NCI-H187 (cell line): ENCODE measurements around the gene SVOPL.
"Not testable (repeated sequence)": the region's sequence is repeated elsewhere in the genome, so short reads cannot be mapped to it uniquely, and the experiment has no call there.

Source experiments
- DNase-seq, 2 experiments: peaks; one replicate each; lab custom pipeline; 2025; lab: John Stamatoyannopoulos, UW

SVOPL gene, protein sequence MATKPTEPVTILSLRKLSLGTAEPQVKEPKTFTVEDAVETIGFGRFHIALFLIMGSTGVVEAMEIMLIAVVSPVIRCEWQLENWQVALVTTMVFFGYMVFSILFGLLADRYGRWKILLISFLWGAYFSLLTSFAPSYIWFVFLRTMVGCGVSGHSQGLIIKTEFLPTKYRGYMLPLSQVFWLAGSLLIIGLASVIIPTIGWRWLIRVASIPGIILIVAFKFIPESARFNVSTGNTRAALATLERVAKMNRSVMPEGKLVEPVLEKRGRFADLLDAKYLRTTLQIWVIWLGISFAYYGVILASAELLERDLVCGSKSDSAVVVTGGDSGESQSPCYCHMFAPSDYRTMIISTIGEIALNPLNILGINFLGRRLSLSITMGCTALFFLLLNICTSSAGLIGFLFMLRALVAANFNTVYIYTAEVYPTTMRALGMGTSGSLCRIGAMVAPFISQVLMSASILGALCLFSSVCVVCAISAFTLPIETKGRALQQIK

GRCh38 chr7:138700857-138701536 is at the start of gene SVOPL:
Gene SVOPL (minus strand): TSS chr7:138701362. CDS start chr7:138679045, 22,317 bp downstream.
- no peak for DNase-seq

DNA sequence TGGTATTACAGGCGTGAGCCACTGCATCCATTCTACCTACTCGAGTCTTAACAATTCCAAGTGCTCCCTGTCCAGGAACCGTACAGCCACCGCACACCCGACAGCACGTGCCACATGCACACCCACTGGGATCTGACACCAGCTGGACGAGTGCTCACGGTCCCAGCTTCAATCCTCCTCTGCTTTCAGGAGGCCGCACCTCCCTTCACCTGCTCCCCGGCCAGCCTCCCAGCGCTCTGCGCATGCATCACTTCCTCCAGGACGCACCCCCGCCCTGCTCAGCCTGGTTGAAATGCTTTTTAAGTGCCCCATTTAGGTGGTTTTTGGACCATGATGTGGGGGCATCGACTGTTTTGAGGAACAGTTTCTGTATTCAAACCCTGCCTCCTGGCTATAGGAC is 49.3 kb upstream of the SVOPL start:
- no peak for DNase-seq

DNA sequence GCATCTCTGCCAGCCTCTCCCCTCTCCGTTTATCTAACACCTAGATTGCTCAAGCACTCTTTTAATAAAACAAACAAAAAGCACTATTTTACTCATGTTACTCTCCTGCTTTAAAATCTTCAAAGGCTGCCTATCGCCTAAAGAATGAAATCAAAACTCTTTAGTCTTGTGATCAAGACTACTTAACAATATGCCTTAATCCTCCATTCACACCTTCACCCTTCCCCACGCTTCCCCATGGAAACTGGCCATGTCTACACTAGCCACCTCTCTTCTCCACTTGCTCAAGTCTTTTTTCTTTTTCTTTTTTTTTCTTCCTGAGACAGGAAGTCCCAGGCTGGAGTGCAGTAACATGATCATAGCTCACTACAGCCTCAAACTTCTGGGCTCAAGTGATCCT is 48.8 kb upstream of the SVOPL start:
- no peak for DNase-seq

DNA sequence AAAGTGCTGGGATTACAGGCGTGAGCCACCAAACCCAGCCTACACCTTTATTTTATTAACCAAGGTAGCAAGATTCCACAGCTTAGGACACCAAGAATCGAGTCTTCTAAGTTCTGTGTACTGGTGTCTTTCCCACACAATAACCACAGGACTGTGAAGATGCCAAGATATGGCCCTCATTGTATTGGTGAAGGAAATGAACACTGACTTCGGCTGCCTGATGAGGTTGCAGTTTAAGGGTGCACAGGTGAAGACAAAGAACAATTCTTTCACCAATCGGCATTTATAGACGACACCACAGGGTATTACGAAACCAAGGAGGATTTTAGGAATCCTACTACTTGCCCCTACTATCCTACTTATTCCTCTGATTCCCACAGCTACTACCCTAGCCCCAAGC is 47.5 kb upstream of the SVOPL start:
- no peak for DNase-seq

DNA sequence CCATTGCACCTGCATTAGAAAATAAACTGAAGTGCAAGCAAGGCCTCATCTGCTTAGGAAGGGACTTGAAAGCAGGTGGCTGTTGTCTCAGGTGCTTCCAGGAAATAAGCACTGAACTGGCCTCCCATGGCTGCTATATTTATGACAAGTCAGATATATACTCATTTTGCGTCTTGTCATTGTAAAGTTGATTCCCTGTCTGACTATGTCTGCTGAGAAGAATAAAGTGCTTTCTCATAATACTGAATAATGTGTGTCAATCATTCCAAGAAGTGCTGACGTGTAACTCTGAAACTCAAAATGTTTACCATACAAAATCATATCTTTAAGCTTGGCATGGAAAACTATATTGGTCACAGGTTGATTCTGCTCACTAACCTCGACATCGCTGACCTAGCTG is 44.9 kb upstream of the SVOPL start:
- no peak for DNase-seq

DNA sequence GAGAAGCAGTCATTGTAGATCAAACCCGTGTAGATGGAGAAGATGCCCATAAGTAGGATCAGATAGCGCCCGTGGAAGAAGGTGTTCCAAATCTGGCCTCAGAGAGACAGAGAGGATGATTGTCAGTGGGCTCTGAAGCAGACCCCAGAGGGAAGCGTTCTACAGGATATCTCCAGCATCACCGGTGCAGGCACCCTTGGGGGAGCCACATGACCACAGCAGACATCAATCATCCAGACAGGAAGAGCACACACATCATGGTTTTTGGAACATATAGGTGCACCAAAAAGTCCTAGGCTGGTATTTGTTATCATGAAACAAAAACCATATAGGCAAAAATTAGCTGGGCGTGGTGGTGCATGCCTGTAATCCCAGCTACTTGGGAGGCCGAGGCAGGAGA is 44.0 kb upstream of the SVOPL start:
- DNase-seq = no peak

DNA sequence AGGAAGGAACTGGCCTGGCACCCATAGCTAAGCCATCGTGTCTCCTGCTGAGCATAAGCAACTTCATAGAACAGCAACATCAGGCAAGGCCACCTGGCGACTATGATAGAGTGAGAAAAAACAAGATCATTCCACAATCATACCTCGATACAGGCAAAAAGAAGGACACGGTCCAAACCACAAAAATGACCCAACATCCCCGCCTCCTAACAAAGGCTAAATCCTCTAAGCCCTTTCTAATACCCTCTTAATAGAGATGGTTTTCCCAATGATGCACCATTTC is 40.2 kb upstream of the SVOPL start:
- DNase-seq = no peak

DNA sequence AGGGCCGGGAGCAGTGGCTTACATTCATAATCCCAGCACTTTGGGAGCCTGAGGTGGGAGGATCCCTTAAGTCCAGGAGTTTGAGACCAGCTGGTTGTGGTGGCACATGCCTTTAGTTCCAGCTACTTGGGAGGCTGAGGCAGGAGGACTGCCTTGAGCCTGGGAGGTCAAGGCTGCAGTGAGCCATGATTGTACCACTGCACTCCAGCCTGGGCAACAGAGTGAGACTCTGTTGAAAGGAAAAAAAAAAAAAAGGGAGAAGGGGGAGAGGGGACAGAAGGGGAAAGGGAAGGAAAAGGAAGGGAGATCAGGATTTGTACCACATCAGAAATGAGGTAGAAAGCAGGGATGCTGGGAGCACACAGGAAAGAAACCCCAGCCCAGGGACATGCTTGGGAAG is 38.7 kb upstream of the SVOPL start:
- DNase-seq = no peak

DNA sequence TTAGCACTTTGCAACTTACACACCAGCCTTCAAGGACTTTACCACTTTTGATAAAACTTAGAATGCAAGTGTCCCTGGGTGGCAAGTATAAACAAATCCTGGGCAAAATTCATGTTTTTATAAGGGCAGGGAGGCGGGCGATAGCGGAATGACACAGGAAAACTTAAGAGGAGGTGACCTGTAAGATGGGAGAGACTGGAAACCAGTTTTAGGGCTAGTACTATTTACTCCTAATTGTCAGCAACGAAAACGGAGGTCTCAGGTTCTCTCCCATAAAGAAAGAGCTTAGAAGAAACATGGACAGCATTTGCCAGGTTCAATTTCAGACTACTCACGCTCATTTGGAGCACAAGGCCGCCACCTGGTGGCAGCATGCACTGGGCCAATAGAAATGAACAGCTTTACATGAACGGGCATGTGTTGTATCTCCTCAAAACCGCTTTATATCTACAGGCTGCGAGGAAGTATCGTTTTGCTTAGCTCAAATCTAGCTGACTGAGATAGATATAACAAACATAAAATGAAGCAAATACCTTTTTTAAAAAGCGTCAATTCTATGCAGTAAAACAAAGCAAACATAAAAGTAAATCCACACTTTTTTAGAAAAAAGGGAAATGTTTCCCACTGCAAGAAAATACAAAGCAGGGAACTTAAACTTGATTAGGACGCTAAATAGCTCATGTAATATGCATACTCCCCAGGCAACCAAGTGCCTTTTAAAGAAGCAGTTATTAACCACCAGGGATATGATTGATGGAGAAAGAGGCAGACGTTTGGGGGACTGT is 37.6 kb upstream of the SVOPL start:
- peak; percentile 83 to 86 for DNase-seq

- DNase-seq = no peak
Observed at GRCh38 chr7:138738114-138738513, 37.0 kb upstream of the SVOPL start.

GRCh38 chr7:138735399-138735798 is 34.2 kb upstream of the SVOPL start:
- DNase-seq = no peak

GRCh38 chr7:138731733-138732132 is 30.6 kb upstream of the SVOPL start:
- not testable (repeated sequence) for DNase-seq

DNA sequence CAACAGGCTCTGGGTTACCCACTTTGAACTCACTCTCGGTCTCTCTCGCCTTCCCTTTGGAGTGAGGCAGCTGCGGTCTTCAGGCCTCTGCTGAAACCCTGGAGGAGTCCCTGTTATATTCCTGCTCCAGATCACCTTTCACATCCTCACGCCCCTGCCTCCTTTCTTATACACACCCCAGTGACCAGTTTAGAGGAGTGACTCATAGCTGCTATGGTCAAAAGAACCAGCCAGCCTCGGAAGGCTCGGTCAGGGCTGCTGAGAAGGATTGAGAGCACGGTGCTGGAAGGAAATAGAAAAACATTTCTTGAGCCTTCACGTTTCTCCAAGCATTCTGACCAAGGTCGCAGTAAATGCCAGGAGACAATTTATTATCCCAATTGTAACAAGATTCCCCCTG is 28.3 kb upstream of the SVOPL start:
- DNase-seq = no peak

- no peak for DNase-seq
Observed at GRCh38 chr7:138727336-138728099, 26.4 kb upstream of the SVOPL start.

GRCh38 chr7:138726288-138726687 is 25.1 kb upstream of the SVOPL start:
- DNase-seq = no peak

DNA sequence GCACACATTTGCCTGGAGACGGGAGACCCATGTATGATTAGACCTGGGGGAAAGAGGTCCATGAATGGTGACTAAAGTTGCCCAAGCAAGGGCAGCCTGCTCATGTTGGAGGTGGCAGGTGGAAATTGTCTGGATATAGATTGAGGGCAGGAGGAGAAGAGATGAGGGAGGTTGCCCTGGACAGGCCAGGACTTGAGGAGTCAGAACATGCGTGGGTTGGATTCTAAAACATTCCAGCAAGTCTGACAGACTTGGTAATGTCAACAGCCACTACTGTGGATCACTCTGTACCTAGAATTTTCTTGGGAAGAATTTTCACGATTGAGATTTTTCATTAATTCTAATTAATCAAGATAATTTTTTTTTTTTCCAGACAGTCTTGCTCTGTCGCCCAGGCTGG is 19.1 kb upstream of the SVOPL start:
- DNase-seq = no peak

DNA sequence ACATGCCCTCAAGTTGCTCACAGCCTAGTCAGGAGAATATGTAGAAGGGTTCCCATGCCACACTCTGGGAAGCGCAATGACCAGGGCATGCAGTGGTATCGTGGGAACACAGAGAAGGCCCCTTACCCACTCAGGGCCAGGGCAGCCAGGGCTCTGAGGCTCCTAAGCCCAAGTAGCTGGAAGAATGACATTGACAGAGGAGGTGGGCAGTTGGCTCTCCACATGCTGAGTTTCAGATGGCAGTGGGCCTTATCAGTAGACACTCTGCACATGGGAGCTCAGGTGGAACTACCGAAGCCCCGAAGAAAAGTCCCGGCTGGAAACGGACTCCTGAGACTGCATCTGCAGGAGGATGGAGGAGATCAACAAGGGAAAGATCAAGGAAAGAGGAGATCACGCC is 15.7 kb upstream of the SVOPL start:
- DNase-seq = no peak

GRCh38 chr7:138713191-138713590 is 12.0 kb upstream of the SVOPL start:
- DNase-seq = no peak

DNA sequence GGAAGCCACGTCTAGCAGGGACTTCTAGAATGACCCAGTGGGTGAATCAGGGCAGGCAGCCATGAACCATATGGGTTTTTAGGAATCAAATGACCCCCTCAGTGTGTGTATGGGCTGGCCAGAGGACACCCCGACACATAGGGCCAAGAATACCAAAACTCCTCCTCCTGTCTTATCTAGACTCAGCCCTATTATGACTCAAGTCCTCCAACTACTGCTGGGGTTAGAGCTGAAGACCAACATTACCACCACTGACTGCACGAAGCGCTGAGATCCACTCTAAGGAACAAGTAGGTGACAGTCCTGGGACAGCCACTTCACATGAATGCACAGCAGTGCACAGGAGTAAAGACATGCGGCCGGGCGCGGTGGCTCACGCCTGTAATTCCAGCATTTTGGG is 11.5 kb upstream of the SVOPL start:
- no peak for DNase-seq

- no peak for DNase-seq
Observed at GRCh38 chr7:138710536-138711385, 9.6 kb upstream of the SVOPL start.

DNA sequence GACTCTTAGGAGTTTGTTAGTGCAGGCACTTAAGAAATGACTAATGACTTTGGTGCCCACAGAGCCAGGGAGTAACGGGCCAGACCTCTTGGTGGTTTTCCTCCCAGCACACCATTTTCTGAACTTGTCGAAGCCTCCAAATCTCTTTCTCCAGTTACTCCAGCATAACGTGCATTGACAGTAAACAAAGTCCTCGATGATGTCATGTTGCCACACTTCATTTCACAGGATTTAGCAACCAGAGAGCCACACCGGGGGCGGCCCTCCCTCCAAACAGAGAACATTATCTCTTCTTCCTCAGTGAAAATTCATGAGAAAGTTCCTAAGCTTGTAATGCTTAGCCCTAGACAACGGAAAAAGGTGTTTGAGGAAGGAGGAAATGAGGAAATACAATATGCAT is 4.0 kb upstream of the SVOPL start:
- no peak for DNase-seq
